ENCODE results near the gene XCR1.
"Not testable (repeated sequence)": the region's sequence is repeated elsewhere in the genome, so short reads cannot be mapped to it uniquely, and the experiment has no call there.

DNA sequence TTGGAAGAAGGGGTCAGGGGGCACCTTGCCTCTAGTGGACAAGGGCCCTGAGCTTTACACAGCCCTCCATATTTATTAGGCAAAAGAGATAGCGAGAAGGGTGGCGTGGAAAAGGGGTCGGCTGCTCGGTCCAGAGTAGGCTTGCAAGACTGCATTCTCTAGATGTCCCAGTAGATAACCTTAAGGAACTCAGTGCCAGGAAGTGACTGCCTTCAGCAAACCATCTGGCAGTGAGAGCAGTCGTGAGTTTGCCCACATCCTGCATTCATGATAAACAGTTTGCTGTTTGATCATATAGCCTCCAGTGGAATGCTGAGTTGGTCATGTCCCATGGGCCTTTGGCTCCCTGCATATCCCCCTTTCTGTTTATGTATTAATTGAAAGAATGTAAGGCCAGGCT is 18.9 kb upstream of the XCR1 start:
- not testable (repeated sequence) for TF ChIP-seq EZH2phosphoT487 (IDR thresholded peaks at IDR 0.05; ENCODE audit: insufficient read depth, low read depth); EZH2 (IDR thresholded peaks at IDR 0.05; ENCODE audit: insufficient read depth, poor library complexity, severe bottlenecking)

Data from GM23248 (cell line).